Ovary (tissue), 9 donors: ENCODE measurements around the gene ZNF100. TPM values are rescaled to one million over a fixed set of nuclear protein-coding genes. Genes with fewer than 3 reads are reported as not detected.

Experiments used
- DNase-seq, 5 donors: peaks; one replicate each; pipeline ENCODE4 v3.0.0-alpha.2; 2019 to 2020
- H3K27ac ChIP-seq, 2 donors: fragments of 200-600 bp; one replicate each; pipeline versions ENCODE4 v1.5.1 to v1.8.0; 2019 to 2022
- H3K27me3 ChIP-seq: fragments of 200-600 bp; one replicate; pipeline ENCODE4 v1.8.0; 2022
- H3K36me3 ChIP-seq: fragments of 200-600 bp; sonication (generic); one replicate; pipeline ENCODE4 v1.5.1; 2019
- H3K4me1 ChIP-seq: one replicate; pipeline ENCODE4 v1.8.1; 2013; ENCODE audit warnings: mild to moderate bottlenecking, moderate library complexity; ENCODE audit not compliant: insufficient read depth
- H3K4me3 ChIP-seq: fragments of 200-600 bp; sonication (generic); one replicate; pipeline ENCODE4 v1.5.1; 2017
- H3K9me3 ChIP-seq, 2 donors: fragments of 200-600 bp in 1 of 2; sonication (generic) in 1 of 2; one replicate each; pipeline versions ENCODE4 v1.5.1 to v1.8.1; 2013 to 2019; ENCODE audit warnings: mild to moderate bottlenecking in 1 of 2, moderate library complexity in 1 of 2
- EP300 ChIP-seq: sonication (generic); formaldehyde crosslinking; IDR thresholded peaks from one replicate; pipeline ENCODE4 v1.6.1; 2017; ENCODE audit warnings: antibody characterized with exemption
- POLR2A ChIP-seq: fragments of 450-650 bp; IDR thresholded peaks from one replicate; pipeline ENCODE4 v1.6.1; 2017; ENCODE audit warnings: antibody characterized with exemption, mild to moderate bottlenecking, moderate library complexity
- WGBS, 3 donors: extraction: QIAGEN DNeasy Blood & Tissue Kit in 1 of 3; methylation state at CpG; one replicate each; pipeline versions ENCODE4 v1.1.5 to v1.1.7; 2013 to 2017; 5-methylcytosine and 5-hydroxymethylcytosine counted together
- intact Hi-C, 4 donors: fragments of 100-400 bp; cut with DNase I; formaldehyde crosslinking; loops; one replicate each; pipeline versions ENCODE4 v1.11.0 to v1.15.1; 2022 to 2023
- polyA plus RNA-seq, 2 donors: library from polyadenylated mRNA; stranded (reverse); fragments of 200-250 nt in 1 of 2; fragments of 350-450 nt in 1 of 2; fragmentation: Illumina TruSeq in 1 of 2; extraction: RNeasy Lipid Tissue Mini Kit (QIAGEN cat#74804) in 1 of 2; gene quantifications; one replicate each; pipeline ENCODE4 v1.2.3, GENCODE V29; 2013 to 2014
- total RNA-seq, 7 donors: library from RNA; depleted of rRNA in 2 of 7; stranded (reverse); fragments of >200 nt in 2 of 7; fragmentation: NEBNext Ultra II Directional in 3 of 7; extraction: Animal tissue kit (Norgen Biotek cat#: 25700) in 3 of 7; gene quantifications; one replicate each; pipeline versions ENCODE4 v1.1.0 to v1.2.4, GENCODE V29; 2016 to 2023
- TF ChIP-seq, protein P1 (sequence below), 3 donors: fragments of 450-650 bp in 2 of 3; fragments of 200-600 bp in 1 of 3; IDR thresholded peaks; one replicate each; pipeline versions ENCODE4 v1.5.1 to v1.8.0; 2016 to 2022; ENCODE audit warnings: antibody characterized with exemption in 3 of 3, mild to moderate bottlenecking in 1 of 3
- donor health status: DM: no; HTN: no; CAD: no; lungs with moderate emphysema.
- donor health status: DM: no; HTN: no; CAD: no.
- donor health status: Bipolar disorder and iron deficiency.
- donor health status: DM: yes; HTN: yes; CAD: no.
- donor health status: DM: no; HTN: no; CAD: no.
- donor health status: DM: yes; HTN: yes; CAD: no.

The ZNF100 gene
- total and polyA plus RNA-seq, 9 donors, result 2.8 to 23.6 (median 16.6) TPM

- intact Hi-C loops, result no loop called here
- 90 to 97% (median 93%) methylated on average over 4 of the region's 4 CpGs for WGBS, 3 donors
- Histone ChIP-seq H3K27me3 (no peaks in the 10 kb centered on the region), H3K4me3 (no peak overlapping the region), H3K4me1 (no peaks in the 10 kb centered on the region), H3K36me3 (no peaks in the 10 kb centered on the region), H3K9me3 (no peaks in the 10 kb centered on the region), H3K27ac (no peak overlapping the region)
- TF ChIP-seq, protein P1, sequence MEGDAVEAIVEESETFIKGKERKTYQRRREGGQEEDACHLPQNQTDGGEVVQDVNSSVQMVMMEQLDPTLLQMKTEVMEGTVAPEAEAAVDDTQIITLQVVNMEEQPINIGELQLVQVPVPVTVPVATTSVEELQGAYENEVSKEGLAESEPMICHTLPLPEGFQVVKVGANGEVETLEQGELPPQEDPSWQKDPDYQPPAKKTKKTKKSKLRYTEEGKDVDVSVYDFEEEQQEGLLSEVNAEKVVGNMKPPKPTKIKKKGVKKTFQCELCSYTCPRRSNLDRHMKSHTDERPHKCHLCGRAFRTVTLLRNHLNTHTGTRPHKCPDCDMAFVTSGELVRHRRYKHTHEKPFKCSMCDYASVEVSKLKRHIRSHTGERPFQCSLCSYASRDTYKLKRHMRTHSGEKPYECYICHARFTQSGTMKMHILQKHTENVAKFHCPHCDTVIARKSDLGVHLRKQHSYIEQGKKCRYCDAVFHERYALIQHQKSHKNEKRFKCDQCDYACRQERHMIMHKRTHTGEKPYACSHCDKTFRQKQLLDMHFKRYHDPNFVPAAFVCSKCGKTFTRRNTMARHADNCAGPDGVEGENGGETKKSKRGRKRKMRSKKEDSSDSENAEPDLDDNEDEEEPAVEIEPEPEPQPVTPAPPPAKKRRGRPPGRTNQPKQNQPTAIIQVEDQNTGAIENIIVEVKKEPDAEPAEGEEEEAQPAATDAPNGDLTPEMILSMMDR (IDR thresholded peaks at IDR 0.05), result no peak
- no peak for TF ChIP-seq POLR2A
- TF ChIP-seq EP300, result no peak
- no peak for DNase-seq
Observed at GRCh38 chr19:21707065-21707464, 60.3 kb downstream of the ZNF100 start.

- H3K4me1 ChIP-seq, result no peaks in the 10 kb centered on the region
- intact Hi-C loops, result no loop called here
- TF ChIP-seq EP300 (no peak), POLR2A (no peak)
- TF ChIP-seq, protein P1 (IDR thresholded peaks at IDR 0.05), result no peak
- H3K36me3 ChIP-seq, result no peaks in the 10 kb centered on the region
- DNase-seq, result no peak
- H3K27ac ChIP-seq, result no peak overlapping the region
- no peaks in the 10 kb centered on the region for H3K9me3 ChIP-seq
- H3K27me3 ChIP-seq, result no peaks in the 10 kb centered on the region
- no peak overlapping the region for H3K4me3 ChIP-seq
- 44 to 60% (median 60%) methylated on average over 1 of the region's 1 CpG for WGBS, 3 donors
Observed at GRCh38 chr19:21705393-21705792, 62.0 kb downstream of the ZNF100 start.

- H3K4me1 ChIP-seq, result no peaks in the 10 kb centered on the region
- no peaks in the 10 kb centered on the region for H3K9me3 ChIP-seq
- TF ChIP-seq POLR2A, result no peak
- no peak for DNase-seq
- H3K27me3 ChIP-seq, result no peaks in the 10 kb centered on the region
- H3K36me3 ChIP-seq, result no peaks in the 10 kb centered on the region
- WGBS, 3 donors, result 58 to 69% (median 64%) methylated on average over 3 of the region's 3 CpGs
- intact Hi-C loops, result no loop called here
- no peak overlapping the region for H3K27ac ChIP-seq
- no peak overlapping the region for H3K4me3 ChIP-seq
Observed at GRCh38 chr19:21704320-21704719, 63.1 kb downstream of the ZNF100 start.

DNA sequence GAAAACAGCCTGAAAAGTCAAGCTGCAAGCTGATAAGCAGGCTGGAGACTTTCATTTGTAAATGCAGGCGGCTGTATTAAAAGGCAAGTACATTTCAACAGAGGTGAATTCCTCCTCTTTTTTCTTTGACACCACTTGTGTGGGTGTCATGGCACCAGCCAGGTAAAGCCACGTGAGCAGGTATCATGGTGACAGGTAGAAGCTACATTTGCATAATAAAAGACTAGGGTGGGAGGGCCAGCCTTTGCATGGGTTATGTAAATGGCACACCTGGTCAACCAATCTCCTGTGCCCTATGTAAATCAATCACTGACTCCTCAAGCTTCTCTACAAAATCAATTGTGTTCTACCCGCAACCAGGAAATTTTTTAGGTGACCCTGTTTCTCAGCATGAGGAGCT is 68.2 kb downstream of the ZNF100 start:
- no peak for DNase-seq
- Histone ChIP-seq H3K9me3 (no peaks in the 10 kb centered on the region), H3K4me1 (peaks cover 7% of the 10 kb centered on the region), H3K27me3 (no peaks in the 10 kb centered on the region), H3K4me3 (no peak overlapping the region), H3K27ac (no peak overlapping the region), H3K36me3 (no peaks in the 10 kb centered on the region)
- WGBS, 3 donors, result 62 to 76% (median 65%) methylated on average over 3 of the region's 3 CpGs
- intact Hi-C loops, result loop anchor here in 1 of 4 donors (5.0 kb wide), 1 partner anchor 497 kb away; no protein-coding TSS in a partner anchor
- no peak for TF ChIP-seq EP300
- TF ChIP-seq POLR2A, result no peak
- TF ChIP-seq, protein P1 (IDR thresholded peaks at IDR 0.05), result no peak

DNA sequence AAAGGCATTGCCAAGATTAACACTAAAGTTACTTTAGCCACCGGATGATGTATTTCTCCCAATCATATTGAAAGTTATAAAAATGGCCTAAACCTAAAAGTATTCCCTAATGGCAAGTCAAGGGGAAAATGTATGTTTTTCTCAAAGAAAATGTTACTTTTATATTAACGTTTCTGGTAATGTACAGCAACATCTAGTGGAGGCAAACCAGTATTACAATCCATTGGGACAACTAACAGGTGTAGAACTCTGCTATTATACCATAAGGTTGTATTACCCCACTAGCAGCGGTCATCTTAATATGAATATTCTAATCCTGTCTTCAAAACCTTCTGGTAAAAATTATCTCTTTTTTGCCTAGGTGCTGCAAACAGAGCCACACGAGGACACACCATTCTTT is 69.2 kb downstream of the ZNF100 start:
- no peaks in the 10 kb centered on the region for H3K9me3 ChIP-seq
- no peak for TF ChIP-seq EP300
- no peak for TF ChIP-seq POLR2A
- TF ChIP-seq, protein P1 (IDR thresholded peaks at IDR 0.05), result peak; percentile 32 to 84 (median 59)
- WGBS, 3 donors, result 14 to 23% (median 18%) methylated on average over 4 of the region's 4 CpGs
- intact Hi-C loops, result loop anchor here in 1 of 4 donors (5.0 kb wide), 1 partner anchor 496 kb away; no protein-coding TSS in a partner anchor
- H3K4me3 ChIP-seq, result no peak overlapping the region
- H3K36me3 ChIP-seq, result no peaks in the 10 kb centered on the region
- no peak overlapping the region for H3K27ac ChIP-seq
- no peaks in the 10 kb centered on the region for H3K27me3 ChIP-seq
- no peak for DNase-seq
- peaks cover 8% of the 10 kb centered on the region for H3K4me1 ChIP-seq
